Glutamatergic neuron (in vitro differentiated cells): ENCODE data around the gene GSE1. TPM values are rescaled to one million over a fixed set of nuclear protein-coding genes. Genes with fewer than 3 reads are reported as not detected.

Experiments
- DNase-seq: peaks from one replicate; pipeline ENCODE4 v3.0.0; 2022
- H3K27ac Mint-ChIP-seq: one replicate; pipeline ENCODE4 v1.8.0; 2020; ENCODE audit warnings: mild to moderate bottlenecking, mixed read lengths, inconsistent platforms; ENCODE audit not compliant: unreplicated experiment
- H3K27me3 Mint-ChIP-seq: one replicate; pipeline ENCODE4 v1.8.0; 2020; ENCODE audit warnings: mild to moderate bottlenecking, moderate library complexity, mixed read lengths, inconsistent platforms; ENCODE audit not compliant: unreplicated experiment
- H3K36me3 Mint-ChIP-seq: one replicate; pipeline ENCODE4 v1.8.0; 2020; ENCODE audit warnings: mild to moderate bottlenecking, mixed read lengths, inconsistent platforms; ENCODE audit not compliant: unreplicated experiment
- H3K4me1 Mint-ChIP-seq: one replicate; pipeline ENCODE4 v1.8.0; 2020; ENCODE audit warnings: mild to moderate bottlenecking, low read depth, mixed read lengths, inconsistent platforms; ENCODE audit not compliant: unreplicated experiment
- H3K4me3 Mint-ChIP-seq: one replicate; pipeline ENCODE4 v1.8.0; 2020; ENCODE audit warnings: mild to moderate bottlenecking, mixed read lengths, inconsistent platforms; ENCODE audit not compliant: unreplicated experiment
- H3K9me3 Mint-ChIP-seq: one replicate; pipeline ENCODE4 v1.8.0; 2020; ENCODE audit warnings: mild to moderate bottlenecking, moderate library complexity, mixed read lengths, inconsistent platforms; ENCODE audit not compliant: unreplicated experiment
- total RNA-seq: library from RNA; stranded (reverse); fragmentation: NEBNext Ultra II Directional; extraction: Animal tissue kit (Norgen Biotek cat#: 25700); gene quantifications from one replicate; pipeline ENCODE4 v1.2.1, GENCODE V29; 2021; ENCODE audit not compliant: unreplicated experiment
- TF ChIP-seq, protein P1 (sequence below): fragments of 200-600 bp; sonication (generic); IDR thresholded peaks from one replicate; pipeline ENCODE4 v1.5.0; 2021; ENCODE audit not compliant: partially characterized antibody, unreplicated experiment

Gene GSE1
- total RNA-seq, 1 donor from 2014 or later, result 473 TPM

- no peaks in the 10 kb centered on the region for H3K36me3 Mint-ChIP-seq
- no peak overlapping the region for H3K4me3 Mint-ChIP-seq
- peaks cover 62% of the 10 kb centered on the region for H3K9me3 Mint-ChIP-seq
- H3K27me3 Mint-ChIP-seq, result peaks cover 59% of the 10 kb centered on the region
- H3K27ac Mint-ChIP-seq, result peak overlapping the region; percentile 64
- peaks cover 25% of the 10 kb centered on the region for H3K4me1 Mint-ChIP-seq
- DNase-seq, result no peak
- TF ChIP-seq, protein P1, sequence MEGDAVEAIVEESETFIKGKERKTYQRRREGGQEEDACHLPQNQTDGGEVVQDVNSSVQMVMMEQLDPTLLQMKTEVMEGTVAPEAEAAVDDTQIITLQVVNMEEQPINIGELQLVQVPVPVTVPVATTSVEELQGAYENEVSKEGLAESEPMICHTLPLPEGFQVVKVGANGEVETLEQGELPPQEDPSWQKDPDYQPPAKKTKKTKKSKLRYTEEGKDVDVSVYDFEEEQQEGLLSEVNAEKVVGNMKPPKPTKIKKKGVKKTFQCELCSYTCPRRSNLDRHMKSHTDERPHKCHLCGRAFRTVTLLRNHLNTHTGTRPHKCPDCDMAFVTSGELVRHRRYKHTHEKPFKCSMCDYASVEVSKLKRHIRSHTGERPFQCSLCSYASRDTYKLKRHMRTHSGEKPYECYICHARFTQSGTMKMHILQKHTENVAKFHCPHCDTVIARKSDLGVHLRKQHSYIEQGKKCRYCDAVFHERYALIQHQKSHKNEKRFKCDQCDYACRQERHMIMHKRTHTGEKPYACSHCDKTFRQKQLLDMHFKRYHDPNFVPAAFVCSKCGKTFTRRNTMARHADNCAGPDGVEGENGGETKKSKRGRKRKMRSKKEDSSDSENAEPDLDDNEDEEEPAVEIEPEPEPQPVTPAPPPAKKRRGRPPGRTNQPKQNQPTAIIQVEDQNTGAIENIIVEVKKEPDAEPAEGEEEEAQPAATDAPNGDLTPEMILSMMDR, result no peak
Observed at GRCh38 chr16:85664580-85665372, 51.7 kb downstream of the GSE1 start.

DNA sequence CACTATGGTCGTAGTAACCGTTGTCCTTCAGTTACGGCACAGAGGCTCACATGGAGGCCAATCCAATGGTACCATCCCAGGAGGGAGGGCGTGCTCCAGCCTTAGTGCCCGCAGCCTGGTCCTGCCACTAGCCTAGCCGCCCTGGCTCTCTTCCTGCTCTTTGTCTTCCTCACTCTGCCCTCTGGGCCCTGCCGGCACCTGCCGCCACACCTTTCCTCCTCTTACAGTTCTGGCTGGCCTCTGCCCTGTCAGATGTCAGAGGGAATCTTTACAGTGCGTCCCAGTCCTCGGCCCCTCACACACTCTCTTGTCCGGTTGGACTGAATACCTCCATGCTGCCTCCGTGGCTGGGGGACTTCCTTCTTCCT, 52.2 kb downstream of the GSE1 start:
- DNase-seq, result no peak
- Mint-ChIP-seq H3K36me3 (no peaks in the 10 kb centered on the region), H3K9me3 (peaks cover 60% of the 10 kb centered on the region), H3K4me3 (peak overlapping the region; percentile 1), H3K4me1 (peaks cover 27% of the 10 kb centered on the region), H3K27ac (peak overlapping the region; percentile 62), H3K27me3 (peaks cover 63% of the 10 kb centered on the region)
- TF ChIP-seq, protein P1, result no peak

DNA sequence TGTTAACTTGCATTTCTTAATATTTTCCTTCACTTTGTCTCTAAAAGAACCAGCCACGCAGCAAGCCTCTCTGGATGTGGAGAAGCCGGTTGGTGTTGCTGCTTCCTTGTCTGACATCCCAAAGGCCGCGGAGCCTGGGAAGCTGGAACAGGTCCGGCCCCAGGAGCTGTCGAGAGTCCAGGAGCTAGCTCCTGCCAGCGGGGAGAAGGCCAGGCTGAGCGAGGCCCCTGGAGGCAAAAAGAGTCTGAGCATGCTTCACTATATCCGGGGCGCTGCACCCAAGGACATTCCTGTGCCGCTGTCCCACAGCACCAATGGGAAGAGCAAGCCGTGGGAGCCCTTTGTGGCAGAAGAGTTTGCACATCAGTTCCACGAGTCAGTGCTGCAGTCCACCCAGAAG, 52.8 kb downstream of the GSE1 start:
- peaks cover 28% of the 10 kb centered on the region for H3K4me1 Mint-ChIP-seq
- no peak overlapping the region for H3K27ac Mint-ChIP-seq
- peaks cover 61% of the 10 kb centered on the region for H3K27me3 Mint-ChIP-seq
- TF ChIP-seq, protein P1, result no peak
- H3K36me3 Mint-ChIP-seq, result peaks cover 2% of the 10 kb centered on the region
- no peak overlapping the region for H3K4me3 Mint-ChIP-seq
- DNase-seq, result peak; percentile 7
- peaks cover 63% of the 10 kb centered on the region for H3K9me3 Mint-ChIP-seq

- DNase-seq, result no peak
- H3K4me3 Mint-ChIP-seq, result no peak overlapping the region
- no peak overlapping the region for H3K27ac Mint-ChIP-seq
- peaks cover 59% of the 10 kb centered on the region for H3K27me3 Mint-ChIP-seq
- peaks cover 24% of the 10 kb centered on the region for H3K4me1 Mint-ChIP-seq
- H3K36me3 Mint-ChIP-seq, result peaks cover 4% of the 10 kb centered on the region
- TF ChIP-seq, protein P1, result no peak
- H3K9me3 Mint-ChIP-seq, result peaks cover 67% of the 10 kb centered on the region
Observed at GRCh38 chr16:85667261-85667660, 54.1 kb downstream of the GSE1 start.

DNA sequence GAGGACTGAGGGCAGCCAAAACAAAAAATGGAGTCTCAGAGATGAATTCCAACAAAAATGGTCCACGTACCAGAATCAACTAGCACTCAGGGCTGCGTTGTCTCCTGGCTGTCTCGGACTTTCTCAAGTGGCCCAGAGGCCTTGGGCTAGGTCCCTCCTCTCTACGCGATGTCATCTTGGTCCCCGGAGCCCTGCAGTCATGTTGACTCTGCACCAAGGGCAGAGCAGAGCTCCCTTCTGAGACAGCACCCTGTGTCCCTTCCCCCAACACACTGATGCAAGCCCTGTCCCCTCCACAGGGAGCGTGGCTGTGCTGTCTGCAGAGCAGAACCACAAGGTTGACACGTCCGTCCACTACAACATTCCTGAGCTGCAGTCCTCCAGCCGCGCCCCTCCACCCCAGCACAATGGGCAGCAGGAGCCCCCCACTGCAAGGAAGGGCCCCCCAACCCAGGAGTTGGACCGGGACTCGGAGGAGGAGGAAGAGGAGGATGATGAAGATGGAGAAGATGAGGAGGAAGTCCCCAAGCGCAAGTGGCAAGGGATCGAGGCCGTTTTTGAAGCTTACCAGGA, 54.8 kb downstream of the GSE1 start:
- Mint-ChIP-seq H3K36me3 (peaks cover 4% of the 10 kb centered on the region), H3K4me1 (peaks cover 21% of the 10 kb centered on the region), H3K9me3 (peaks cover 66% of the 10 kb centered on the region), H3K27ac (peak overlapping the region; percentile 66), H3K27me3 (peaks cover 55% of the 10 kb centered on the region), H3K4me3 (no peak overlapping the region)
- DNase-seq, result no peak
- TF ChIP-seq, protein P1, result no peak
